HepG2 (cell line): ENCODE results near the gene TTBK1. TPM values are rescaled to one million over a fixed set of nuclear protein-coding genes. Genes with fewer than 3 reads are reported as not detected.

Experiments
- AGO1 ChIP-seq: fragments of 200-400 bp; formaldehyde crosslinking; IDR thresholded peaks from 2 replicates; pipeline ENCODE4 v1.6.1; 2017; ENCODE audit warnings: mild to moderate bottlenecking, low read depth, low read length, moderate library complexity; ENCODE audit not compliant: poor library complexity, severe bottlenecking
- ASH2L ChIP-seq: fragments of 300-600, 200-600 bp; sonication (generic); IDR thresholded peaks from 2 replicates; pipeline ENCODE4 v1.7.0; 2017; ENCODE audit warnings: low read depth, mild to moderate bottlenecking, moderate library complexity, mixed read lengths, low read length; ENCODE audit not compliant: insufficient read length
- ATM ChIP-seq: fragments of 450-650 bp; IDR thresholded peaks from 2 replicates; pipeline ENCODE4 v1.7.1; 2017; ENCODE audit warnings: mild to moderate bottlenecking, borderline replicate concordance
- DBP ChIP-seq: sonication (generic); formaldehyde crosslinking; IDR thresholded peaks from 2 replicates; pipeline ENCODE4 v1.4.0; 2020; ENCODE audit warnings: missing genetic modification reagents; ENCODE audit errors: not compliant biosample characterization
- FOXO4 ChIP-seq: sonication (generic); formaldehyde crosslinking; conservative IDR thresholded peaks from 2 replicates; pipeline ENCODE4 v1.8.1; 2023; ENCODE audit warnings: missing genetic modification reagents
- HOXA7 ChIP-seq: sonication (generic); formaldehyde crosslinking; IDR thresholded peaks from 2 replicates; pipeline ENCODE4 v1.8.1; 2022; ENCODE audit warnings: mild to moderate bottlenecking, missing genetic modification reagents, moderate library complexity
- MEIS2 ChIP-seq: sonication (generic); formaldehyde crosslinking; IDR thresholded peaks from 2 replicates; pipeline ENCODE4 v1.9.0; 2021; ENCODE audit warnings: mild to moderate bottlenecking, missing genetic modification reagents
- NR0B2 ChIP-seq: sonication (generic); formaldehyde crosslinking; IDR thresholded peaks from 2 replicates; pipeline ENCODE4 v1.4.0; 2020; ENCODE audit warnings: mild to moderate bottlenecking, missing genetic modification reagents
- PITX1 ChIP-seq: sonication (generic); formaldehyde crosslinking; IDR thresholded peaks from 2 replicates; pipeline ENCODE4 v1.5.1; 2020; ENCODE audit warnings: mild to moderate bottlenecking, missing genetic modification reagents
- POLR2A ChIP-seq, 2 experiments: IDR thresholded peaks; 2 replicates each; pipeline ENCODE4 v1.6.1; 2011; ENCODE audit warnings: low read depth in 2 of 2, low read length in 2 of 2, mild to moderate bottlenecking in 1 of 2, moderate library complexity in 1 of 2; ENCODE audit not compliant: insufficient read depth in 1 of 2
- SALL1 ChIP-seq: sonication (generic); formaldehyde crosslinking; IDR thresholded peaks from 2 replicates; pipeline ENCODE4 v1.8.0; 2022; ENCODE audit warnings: mild to moderate bottlenecking, missing genetic modification reagents
- THAP9 ChIP-seq: sonication (generic); formaldehyde crosslinking; IDR thresholded peaks from 2 replicates; pipeline ENCODE4; 2020; ENCODE audit warnings: missing genetic modification reagents, mild to moderate bottlenecking, borderline replicate concordance
- TRIM24 ChIP-seq: sonication (generic); formaldehyde crosslinking; IDR thresholded peaks from 2 replicates; pipeline ENCODE4 v1.8.0; 2022; ENCODE audit warnings: mild to moderate bottlenecking, missing genetic modification reagents
- YY1 ChIP-seq: IDR thresholded peaks from 2 replicates; pipeline ENCODE4 v1.6.1; 2011; ENCODE audit warnings: low read length, low read depth, moderate library complexity, mild to moderate bottlenecking; ENCODE audit not compliant: insufficient read depth, insufficient replicate concordance
- ZFP36 ChIP-seq: fragments of 150-350 bp; IDR thresholded peaks from 2 replicates; pipeline ENCODE4 v1.6.1; 2018; ENCODE audit warnings: borderline replicate concordance, low read length, low read depth; ENCODE audit not compliant: partially characterized antibody
- ZFP36L1 ChIP-seq: sonication (generic); formaldehyde crosslinking; IDR thresholded peaks from 2 replicates; pipeline ENCODE4 v1.8.0; 2022; ENCODE audit warnings: mild to moderate bottlenecking, missing genetic modification reagents, moderate library complexity
- ZNF770 ChIP-seq: sonication (generic); formaldehyde crosslinking; IDR thresholded peaks from 2 replicates; pipeline ENCODE4 v1.5.0; 2020; ENCODE audit warnings: mild to moderate bottlenecking, missing genetic modification reagents
- ZNF839 ChIP-seq: sonication (generic); formaldehyde crosslinking; IDR thresholded peaks from 2 replicates; pipeline ENCODE4 v1.4.0; 2020; ENCODE audit warnings: missing genetic modification reagents, mild to moderate bottlenecking, borderline replicate concordance
- ZSCAN30 ChIP-seq: sonication (generic); formaldehyde crosslinking; IDR thresholded peaks from 2 replicates; pipeline ENCODE4 v1.5.0; 2020; ENCODE audit warnings: mild to moderate bottlenecking, missing genetic modification reagents
- polyA plus RNA-seq, 8 experiments: library from polyadenylated mRNA; depleted of rRNA in 3 of 8; stranded (reverse) in 7 of 8; unstranded in 1 of 8; fragments of >200 nt; fragmentation: Illumina TruSeq in 4 of 8; extraction: Trizol in 4 of 8; gene quantifications; 2 replicates each; pipeline versions ENCODE4 v1.2.1 to v1.2.3, GENCODE V29; 2011 to 2016; ENCODE audit warnings: low read depth in 4 of 8, missing spikeins in 1 of 8, mixed read lengths in 1 of 8; ENCODE audit not compliant: insufficient read depth in 1 of 8
- total RNA-seq, 5 experiments: library from RNA; depleted of rRNA; stranded (reverse); fragments of >200 nt; fragmentation: Illumina TruSeq; extraction: Trizol; gene quantifications; 2 replicates each; pipeline ENCODE4 v1.2.3, GENCODE V29; 2016; ENCODE audit warnings: low read depth in 1 of 5

TTBK1 gene
- total and polyA plus RNA-seq, 2 of the 13 experiments (the other 11 are each of a cell fraction or from before 2014, with no cell fraction given) = 0.24 to 0.33 TPM

- no peak for TF ChIP-seq HOXA7
- TF ChIP-seq YY1 = no peak
- TF ChIP-seq POLR2A (IDR thresholded peaks at IDR 0.05; ENCODE audit: insufficient read depth in 1 of 2, low read depth in 2 of 2, low read length in 2 of 2) = peak in 1 of 2 experiments; percentile 38; a peak in 1 of 4 replicates
- no peak for TF ChIP-seq ATM
- TF ChIP-seq FOXO4 (CRISPR knock-in tag) = 0 out of 2 replicates have a peak, but pooled peaks have one; percentile 66
- TF ChIP-seq TRIM24 (CRISPR knock-in tag) = no peak
- TF ChIP-seq ZNF770 (CRISPR knock-in tag) = 0 out of 2 replicates have a peak, but pooled peaks have one; percentile 11
- no peak for TF ChIP-seq SALL1 (CRISPR knock-in tag)
- no peak for TF ChIP-seq DBP (CRISPR knock-in tag)
- no peak for TF ChIP-seq PITX1 (CRISPR knock-in tag)
- TF ChIP-seq ZSCAN30 (CRISPR knock-in tag) = no peak
- no peak for TF ChIP-seq THAP9 (CRISPR knock-in tag)
- no peak for TF ChIP-seq ZFP36L1
- no peak for TF ChIP-seq ZNF839 (CRISPR knock-in tag)
- TF ChIP-seq ZFP36 = no peak
- TF ChIP-seq AGO1 = no peak
- no peak for TF ChIP-seq MEIS2
- TF ChIP-seq NR0B2 (CRISPR knock-in tag) = 0 out of 2 replicates have a peak, but pooled peaks have one; percentile 40
- TF ChIP-seq ASH2L = no peak
Measured at GRCh38 chr6:43299338-43300293, 56.3 kb downstream of the TTBK1 start (continued).
